Activated CD4-positive, CD25-positive, alpha-beta regulatory T cell (primary cell): ENCODE results near the gene ATP10A.

Source experiments
- DNase-seq, 4 experiments: peaks; one replicate each; lab custom pipeline; 2025; lab: John Stamatoyannopoulos, UW

Gene ATP10A

DNA sequence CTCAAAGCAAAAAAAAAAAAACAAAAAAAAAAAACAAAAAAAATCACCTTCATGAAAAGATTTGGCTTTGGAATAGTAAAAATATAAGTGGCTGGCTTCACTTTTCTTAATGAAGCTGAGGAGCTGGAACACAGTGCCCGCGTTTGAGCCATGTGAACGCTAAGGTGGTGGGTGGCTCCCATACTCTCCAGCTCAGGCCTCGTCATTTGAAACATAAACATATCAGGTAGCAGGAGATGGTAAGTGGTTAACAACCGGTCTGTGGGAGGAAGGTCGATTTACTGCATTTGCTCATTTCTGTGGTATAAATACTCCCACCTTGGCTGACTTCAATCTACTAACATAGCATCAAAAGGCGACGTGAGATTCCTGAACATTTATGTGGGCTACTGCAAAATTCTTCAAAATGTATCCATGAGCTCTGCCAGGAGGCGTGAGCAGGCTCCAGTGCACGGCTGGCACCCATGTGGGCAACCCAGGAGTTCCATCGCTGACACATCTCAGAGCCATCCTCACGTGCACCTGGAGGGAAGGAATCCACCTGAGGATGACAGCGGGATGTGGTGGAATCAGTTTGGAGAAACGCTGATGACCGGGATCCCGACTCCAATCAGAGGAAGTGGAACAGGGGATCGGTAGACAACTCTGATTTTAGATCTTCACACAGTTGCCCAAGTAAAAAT, 157.6 kb downstream of the ATP10A start:
- DNase-seq: no peak

DNA sequence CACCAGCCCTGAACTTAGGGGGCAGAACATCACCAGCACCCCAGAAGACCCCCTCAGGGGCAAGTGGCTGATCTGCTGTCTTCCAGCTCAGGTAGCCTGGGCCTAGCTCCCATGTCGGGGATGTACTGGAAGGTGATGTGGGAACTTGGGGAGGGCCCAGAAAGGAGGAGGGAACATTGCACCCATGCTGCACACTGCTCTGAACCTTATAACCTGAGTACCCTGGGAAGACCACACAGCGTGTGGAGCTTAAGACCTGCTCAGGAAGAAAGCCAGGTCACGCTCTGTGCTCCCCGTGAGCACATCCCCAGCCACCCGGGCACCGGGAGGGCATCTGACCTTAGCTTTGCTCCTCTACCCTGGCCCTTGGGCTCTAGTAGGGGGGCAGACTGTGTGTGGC, 159.4 kb downstream of the ATP10A start:
- no peak for DNase-seq

DNA sequence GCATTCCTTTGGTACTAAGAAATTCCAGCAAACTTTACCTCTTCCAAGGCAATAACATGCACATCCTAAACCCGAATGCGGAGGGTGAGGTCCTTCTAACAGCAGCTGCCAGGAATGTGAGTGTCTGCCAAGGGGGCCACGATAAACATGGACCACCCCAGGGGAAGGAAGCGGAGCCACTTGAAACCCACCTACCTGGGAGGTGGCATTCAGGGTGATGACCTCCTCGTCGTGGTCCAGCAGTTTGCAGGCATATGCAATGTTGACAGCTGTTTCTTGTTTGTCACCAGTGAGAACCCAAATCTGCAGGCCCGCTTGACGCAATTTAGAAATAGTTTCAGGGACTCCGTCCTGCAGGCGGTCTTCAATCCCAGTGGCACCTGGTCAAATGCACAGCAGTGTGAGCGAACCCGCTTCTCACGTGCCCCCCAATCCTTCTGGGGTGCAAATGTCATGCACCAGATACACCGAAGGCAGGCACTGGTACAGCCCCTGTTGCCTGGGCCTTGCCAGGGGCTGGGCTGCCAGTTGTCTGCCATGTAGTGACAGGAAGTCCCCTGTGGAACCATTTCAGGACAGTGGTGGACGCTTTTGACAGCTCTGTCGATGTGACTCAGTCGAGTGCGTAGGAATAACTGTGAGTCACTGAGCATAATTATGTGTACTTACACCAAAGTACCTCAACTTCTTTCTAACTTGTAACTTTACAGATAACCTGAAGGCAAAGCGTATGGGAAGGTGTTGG, 161.2 kb downstream of the ATP10A start:
- DNase-seq: no peak

DNA sequence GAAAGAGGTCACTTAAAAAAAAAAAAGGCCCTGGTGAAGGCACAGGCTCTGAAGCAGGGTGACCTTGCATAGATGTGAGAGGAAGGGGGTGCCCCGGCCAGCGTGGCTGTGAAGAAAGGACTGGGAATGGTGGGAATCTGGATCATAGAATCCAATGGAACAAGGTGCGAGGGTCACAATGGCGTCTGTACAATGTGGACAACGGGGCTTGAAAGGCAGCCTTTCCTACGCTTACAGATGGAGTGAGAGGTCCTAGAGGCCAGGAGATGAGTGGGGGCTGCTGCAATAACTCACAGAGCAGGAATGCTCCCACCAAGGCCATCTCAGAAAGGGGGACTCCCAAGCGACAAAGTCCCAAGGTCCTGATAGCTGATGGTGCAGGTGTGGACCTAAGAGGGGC, 162.2 kb downstream of the ATP10A start:
- no peak for DNase-seq

DNA sequence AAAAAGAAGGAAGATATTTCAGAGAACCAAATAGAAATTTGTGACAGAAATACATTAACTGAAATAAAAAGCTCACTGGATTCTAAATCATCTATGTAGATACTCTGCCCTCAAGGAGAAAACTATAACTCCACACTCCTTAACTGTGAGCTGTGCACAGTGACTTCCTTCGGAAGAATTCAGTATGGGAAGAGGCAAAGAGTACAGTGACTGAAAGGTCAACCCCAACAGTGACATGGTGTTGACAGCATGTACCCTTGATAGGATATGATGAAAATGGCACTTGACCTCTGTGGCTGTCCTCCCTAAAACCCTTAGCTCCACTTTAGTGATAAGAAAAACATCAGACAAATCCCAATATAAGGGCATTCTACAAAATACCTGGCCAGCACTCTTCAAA, 165.5 kb downstream of the ATP10A start:
- no peak for DNase-seq

DNA sequence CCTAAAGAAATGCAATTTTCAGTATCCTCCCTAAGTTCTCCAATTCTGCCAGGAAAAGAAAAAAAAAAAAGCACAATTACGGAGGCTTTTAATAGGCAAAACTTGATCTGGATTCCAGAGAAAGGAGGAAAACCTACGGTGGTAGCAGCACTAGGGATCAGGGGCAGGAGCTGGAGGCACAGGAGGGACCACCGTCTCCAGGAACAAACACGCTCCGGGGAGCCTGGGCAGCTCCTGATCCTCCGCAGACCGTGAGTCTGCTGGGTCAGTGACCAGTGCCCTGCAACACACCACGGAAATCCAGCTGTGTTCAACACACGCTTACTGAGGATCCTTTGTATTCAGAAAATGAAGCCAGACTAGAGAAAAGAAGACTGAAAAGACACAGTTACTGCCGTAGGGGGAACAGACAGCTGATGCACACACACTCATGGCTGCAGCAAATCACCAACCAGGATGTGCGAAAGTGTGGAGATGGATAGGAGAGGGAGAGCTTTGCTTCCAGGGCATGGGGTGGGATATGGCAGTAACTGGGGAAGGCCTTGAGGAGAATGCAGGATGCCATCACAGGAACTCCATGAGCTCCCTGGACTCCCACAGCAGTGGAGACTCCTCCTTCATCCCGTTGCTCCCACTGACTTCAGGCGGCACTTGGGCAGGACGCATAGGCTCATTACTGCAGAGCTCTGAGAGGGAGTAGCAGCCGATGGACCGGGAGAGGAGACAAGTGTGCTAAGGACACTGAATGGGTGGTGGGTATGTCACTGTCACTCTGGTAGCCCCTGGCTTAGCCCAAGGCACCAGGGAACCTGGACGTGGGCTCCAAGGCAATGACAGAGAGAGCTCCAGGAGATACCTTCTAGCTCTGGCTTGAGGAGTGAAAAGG, 167.0 kb downstream of the ATP10A start:
- no peak for DNase-seq

DNA sequence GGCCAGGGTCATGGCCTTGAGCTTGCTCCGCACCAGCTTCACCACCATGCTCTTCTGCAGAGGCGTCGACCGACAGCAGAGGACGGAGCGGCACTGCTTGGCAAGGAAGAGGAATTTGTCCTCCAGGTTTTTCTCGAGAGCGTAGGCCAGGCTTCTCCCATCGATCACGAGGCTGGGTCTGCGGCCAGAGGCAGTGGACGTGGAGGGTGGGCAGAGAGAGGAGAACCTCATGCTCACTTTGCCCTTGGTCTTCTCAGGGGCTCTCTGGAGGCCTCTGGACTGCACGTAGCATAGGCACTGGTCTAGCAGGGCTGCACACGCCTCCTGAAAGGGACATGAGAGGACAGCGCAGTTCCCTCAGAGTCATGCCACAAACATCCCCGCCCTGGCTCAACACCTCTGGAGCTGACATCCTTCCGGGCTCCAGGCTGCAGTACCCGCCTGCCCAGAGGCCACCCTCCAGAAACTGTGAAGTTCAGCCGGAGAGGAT, 168.3 kb downstream of the ATP10A start:
- no peak for DNase-seq

DNA sequence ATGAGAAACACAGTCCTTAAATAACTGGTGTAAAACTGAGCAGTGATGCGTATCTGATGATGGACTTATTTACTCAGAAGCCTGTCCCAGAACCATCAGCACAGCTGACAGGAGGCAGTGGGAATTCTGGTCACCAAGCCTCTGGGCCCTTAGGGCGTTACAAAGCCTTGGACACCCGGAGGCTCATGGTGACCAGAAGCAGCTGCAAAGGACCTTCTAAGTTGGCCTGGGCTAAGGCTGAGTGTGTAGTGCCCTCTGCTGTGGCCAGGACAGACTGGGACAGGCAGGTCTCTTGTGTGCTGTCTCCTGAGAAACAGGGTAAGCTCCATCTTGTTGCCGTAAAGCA, 168.9 kb downstream of the ATP10A start:
- DNase-seq: no peak

DNA sequence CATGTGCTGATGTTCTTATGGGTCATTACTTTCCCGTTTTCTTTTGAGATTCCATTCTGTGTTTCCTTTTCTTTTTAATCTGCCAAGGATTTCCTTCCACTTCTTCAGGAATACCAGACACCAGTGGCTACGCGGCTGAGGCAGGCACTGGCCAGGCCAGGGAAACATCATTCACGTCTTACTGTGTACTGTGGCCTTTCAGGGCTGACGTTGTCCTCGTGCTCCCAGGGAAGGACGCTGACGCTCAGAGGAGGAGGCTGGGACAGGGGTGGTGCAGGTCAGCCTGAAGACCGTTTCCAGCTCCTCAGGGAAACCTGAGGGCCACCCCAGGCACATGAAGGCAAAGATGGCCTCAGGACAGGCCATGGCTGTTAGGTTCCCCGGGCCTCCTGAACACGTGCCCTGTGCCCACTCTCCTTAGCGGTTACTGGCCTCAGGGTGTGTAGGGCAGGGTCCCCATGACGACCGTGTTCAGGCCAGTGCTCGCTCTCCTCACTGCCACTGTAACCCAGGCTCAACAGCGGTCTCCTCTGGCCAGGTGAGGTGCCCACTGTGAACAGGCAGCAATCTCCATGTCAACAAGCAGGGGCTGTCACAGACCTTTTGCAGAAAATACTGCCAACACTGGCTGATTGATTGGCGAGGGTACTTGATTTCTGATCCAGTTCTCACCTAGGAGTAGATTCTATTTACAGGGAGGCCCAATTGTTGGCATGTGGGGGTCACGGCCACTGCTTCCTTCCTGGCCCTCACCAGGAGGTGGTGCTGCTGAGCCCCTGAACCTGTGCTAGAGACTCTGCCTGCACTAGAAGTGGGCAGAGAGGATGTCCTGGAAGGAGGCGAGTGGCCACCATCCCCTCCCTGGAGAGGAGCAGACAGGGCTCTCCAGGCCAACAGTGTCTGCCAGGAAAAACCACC, 169.5 kb downstream of the ATP10A start:
- DNase-seq: peak in 1 of 4 experiments; percentile 4

DNA sequence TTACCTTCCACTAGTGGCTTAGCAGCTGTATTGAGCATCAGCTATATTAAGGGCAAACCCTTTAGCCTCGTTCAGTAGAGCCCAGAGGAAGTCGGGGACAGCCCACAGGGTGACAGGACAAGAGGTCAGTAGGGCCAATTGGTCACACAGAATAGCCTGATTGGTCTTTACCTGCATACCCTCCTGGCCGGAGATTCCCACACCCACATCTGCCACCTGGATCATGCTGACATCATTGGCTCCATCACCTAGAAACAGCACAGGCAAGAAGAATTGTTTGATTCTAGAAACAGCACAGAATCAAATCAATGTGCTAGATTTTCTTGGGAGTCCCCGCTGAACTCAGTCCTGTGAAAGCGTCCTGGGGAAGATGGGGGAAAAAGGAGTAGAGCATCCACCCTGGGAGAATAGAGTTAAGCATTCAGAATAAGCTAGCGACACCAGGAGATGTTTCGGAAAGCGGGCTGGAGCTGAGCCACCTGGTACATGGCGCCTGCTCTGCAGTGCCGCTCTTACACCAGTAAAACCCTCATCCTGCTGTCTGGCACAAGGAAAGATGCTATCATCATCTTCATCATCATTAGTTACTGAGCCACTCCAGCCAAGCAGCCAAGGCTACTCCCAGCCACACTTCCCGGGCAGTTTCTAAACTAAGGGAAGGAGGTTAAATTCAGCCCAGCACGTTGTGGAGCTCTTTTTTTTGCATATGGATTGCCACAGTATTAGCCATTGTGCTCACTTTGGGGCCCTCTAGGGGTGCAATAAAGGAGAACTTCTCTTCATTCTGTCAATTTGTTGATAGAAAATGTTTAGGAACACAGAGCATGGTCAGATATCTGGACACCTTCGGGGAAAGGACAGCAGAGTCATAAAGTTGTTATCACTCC, 171.3 kb downstream of the ATP10A start:
- no peak for DNase-seq

DNA sequence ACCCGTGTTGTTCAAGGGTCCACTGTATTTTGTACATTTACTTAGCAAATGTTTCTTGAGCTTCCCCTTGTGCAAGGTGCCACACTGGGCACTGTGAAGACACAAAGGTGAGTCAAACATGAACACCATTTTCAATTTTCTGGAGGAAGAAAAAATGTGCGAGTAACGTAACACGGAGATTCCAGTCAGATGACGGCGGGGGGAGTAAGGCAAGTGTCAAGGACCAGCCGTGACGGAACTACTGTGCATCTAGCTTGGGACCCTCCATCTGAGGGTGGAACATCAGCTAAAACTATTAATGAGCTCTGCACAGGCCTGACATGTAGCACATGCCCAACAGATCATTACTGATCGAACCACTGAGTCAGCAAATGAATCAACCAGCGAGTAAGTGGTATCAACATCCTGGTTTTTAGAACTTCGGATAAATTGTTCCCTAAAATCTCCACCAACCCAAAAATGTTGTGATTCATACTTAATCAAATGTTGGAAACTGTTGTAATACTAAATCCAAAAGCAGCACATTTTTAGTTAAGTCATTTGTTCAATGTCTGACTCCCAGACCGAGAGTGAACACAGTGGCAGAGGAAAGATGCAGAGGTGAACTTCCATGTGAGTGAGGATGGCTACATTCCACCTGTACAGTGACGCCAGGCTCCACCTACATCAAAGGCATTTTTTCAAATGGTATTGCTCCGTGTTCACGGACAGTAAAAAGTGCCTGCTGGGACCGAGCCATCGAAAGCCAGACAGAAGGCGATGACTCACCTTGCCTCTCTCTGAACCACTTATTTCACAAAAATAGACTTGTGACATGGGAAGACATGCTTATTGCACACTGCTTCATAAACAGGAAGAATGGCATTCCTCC, 172.2 kb downstream of the ATP10A start:
- no peak for DNase-seq

DNA sequence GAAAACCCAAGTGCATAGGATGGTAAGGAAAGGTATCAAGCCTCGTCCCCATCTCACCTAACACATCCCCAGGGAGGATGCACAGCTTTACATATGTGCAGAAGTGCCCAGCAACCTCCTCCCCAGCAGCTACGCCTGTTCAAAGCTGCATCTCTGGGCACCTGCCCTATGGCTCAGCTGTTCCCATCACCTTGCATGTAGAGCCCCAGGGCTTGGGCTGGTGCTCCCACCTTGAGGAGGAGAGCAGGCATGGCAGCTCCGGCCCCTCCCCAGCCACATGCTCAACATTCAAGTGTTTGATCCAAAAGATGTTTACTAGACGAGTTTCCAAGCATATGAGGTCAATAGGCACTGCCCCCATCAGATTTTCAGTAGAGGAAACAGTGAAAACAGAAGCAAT, 173.5 kb downstream of the ATP10A start:
- no peak for DNase-seq

DNA sequence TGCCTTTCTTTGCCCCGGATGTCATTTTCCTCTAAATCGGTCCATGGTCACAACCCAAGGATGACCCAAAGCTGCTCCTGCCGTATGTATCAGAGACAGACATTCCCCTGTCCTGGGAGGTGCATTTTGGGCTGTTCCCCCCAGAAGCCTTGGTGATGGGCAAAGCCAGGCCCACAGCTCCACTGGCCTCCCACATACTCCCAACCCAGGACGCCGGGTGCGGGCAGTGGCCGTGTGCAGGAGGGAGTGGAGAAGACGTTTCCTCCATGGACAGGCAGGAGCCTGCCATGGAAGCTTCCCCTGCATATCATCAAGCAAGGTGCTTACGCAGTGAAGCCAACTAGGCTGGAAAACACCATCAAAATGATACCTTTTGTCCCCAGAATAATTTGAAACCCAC, 175.0 kb downstream of the ATP10A start:
- no peak for DNase-seq

DNA sequence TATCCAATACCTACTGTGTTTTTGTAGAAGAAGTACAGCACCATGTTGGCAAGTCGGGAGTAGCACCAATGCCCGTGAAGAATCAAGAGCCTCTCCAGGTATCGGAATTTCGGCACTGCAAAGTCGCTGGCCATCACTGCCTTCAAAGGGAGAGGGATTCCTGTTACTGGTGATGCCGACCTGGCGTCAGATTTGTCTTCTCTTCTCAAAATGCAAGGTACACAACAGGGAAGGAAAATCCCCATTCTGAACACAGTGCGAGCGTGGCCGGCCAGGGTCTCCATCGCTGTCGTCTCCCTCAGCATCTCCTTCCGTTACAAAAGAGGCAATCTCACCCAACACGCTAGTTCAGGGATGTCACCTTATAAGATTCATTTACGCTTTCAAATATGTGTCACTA, 175.4 kb downstream of the ATP10A start:
- no peak for DNase-seq

DNA sequence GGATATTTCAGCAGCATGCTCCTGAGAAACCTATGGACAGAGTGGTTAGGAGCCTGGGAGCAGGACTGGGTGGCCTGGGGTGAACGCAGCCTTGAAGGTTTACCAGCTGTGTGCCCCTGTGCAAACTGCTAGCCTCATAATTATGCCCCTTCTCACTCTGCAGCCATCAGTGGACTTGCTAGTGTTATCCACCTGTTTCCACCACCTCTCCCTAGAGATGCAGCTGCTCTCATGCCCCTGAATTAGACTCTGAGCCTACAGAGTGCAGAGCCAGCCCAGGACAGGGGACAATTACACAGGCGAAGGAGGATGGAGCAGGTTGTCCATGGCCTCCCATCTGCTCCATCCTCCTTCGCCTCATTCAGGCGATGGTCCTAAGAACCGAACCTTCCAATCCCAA, 175.9 kb downstream of the ATP10A start:
- no peak for DNase-seq

DNA sequence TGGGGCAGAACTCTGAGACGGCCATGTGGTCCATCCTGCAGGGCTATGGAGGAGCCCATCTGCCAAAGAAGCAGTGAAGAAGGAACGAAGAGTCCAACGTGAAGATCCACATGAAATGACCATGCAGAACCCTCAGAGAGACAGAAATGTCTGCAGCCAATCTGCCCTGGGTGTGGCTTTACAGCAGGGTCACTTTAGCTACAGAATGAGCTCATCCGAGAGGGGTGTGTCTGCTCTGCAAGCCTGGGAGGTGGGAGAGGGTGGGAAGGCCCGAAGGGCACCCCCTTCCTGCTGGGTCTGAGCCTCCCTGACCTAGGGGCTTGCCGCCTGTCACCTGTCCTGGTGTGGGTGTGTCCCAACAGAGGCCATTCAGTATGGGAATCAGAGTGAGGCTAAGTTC, 176.3 kb downstream of the ATP10A start:
- no peak for DNase-seq

DNA sequence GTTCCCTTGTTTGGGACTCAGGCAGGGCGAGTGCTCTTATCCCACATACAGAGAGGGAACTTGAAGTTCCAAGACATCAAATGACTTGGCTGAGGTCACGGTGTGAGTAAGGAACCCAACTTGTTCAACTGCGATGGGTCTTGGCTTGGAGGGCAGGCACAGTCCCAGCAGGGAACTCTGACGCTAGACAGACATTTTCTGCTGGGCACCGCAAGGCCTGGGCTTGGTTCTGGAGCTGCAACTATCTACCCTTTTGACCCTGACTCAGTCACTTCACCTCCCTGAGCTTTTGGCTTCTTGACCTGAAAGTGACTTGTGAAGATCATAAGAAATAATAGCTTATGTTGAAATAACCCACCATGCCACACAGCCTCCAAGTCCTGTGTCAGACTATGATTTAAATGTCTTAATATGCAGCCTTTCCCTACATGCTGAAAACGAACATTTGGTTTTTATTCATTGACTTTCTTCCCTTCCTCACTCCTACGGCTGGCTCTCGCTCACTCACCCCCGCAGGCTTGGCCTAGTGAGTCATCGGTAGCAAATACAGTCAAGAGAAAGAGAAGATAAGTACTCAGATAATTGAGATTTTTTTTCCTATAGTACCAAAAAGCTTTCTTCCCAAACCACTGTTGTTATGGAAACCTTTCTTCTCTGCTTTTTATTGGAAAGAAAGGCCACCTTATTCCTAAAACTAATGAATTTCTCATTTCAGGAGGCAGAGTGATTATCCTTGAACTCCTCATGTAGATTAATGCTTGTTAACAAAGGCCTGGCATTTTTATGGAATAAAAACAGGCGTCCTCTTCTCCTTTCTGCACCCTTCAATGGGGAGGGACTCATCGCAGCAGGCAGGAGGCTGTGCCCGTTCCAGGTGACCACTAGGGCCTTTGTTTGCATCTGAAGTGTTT, 178.4 kb downstream of the ATP10A start:
- no peak for DNase-seq

DNA sequence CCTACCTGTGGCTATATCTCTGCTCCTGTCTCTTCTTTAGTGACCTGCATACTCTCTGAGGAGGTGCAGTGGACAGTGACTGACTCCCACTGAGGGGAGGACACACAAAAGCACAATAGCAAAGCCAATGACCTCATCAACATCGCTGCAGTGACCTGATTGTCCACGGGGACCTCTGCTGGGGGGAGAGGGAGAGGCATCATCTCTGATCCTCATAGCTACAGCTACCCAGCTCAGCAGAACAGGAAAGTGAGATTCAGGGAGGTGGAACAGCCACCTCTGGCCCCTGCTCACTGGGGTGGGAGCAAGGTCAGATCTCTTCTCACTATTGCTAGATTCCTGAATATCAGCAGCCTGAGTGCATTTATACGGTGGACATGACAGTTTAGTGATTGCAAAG, 179.2 kb downstream of the ATP10A start:
- DNase-seq: no peak

DNA sequence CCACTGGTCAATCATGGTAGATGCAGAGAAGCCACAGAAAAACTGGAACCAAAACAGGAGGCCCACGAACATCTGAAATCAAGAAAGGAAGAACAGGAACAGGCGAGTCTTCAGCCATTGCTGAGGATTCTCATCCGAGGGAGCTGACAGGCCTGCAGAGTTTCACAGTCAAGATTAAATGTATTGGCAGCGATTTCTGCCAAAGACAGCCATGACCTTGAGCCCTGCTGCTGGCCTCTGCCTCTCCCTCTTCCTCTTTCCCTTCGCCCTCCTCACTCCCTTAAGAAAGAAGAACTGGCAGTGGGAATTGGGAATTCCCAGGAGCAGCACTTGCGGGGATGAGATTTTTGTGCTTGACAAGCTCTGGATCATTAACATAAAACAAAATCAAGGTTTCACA, 179.7 kb downstream of the ATP10A start:
- no peak for DNase-seq
